GM12872 (cell line): ENCODE measurements around the gene RBM33.

Experiments
- TF ChIP-seq, protein P1 (sequence below): IDR thresholded peaks from 3 replicates; pipeline ENCODE4 v1.5.1; 2011; ENCODE audit warnings: low read depth, mild to moderate bottlenecking, low read length, moderate library complexity; ENCODE audit not compliant: insufficient read depth

Gene RBM33

DNA sequence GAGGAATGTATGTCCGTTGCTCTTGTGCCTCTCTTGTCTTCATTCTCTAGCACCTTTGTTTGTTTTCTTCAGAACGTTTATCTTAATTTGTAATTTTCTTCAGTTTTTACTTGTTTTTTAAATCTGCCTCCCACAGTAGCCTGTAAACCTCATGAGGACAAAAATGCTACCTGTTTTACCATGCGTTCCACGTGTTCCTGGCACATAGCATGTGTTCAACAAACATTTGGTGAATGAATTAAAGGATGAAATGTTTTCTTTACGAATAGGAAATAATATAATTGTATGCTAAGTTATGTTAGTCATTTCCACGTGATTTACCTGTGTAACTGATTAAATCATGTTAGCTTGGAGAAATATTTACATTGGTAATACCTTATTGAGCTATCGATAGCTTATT is 2.2 kb downstream of the RBM33 start:
- TF ChIP-seq, protein P1, sequence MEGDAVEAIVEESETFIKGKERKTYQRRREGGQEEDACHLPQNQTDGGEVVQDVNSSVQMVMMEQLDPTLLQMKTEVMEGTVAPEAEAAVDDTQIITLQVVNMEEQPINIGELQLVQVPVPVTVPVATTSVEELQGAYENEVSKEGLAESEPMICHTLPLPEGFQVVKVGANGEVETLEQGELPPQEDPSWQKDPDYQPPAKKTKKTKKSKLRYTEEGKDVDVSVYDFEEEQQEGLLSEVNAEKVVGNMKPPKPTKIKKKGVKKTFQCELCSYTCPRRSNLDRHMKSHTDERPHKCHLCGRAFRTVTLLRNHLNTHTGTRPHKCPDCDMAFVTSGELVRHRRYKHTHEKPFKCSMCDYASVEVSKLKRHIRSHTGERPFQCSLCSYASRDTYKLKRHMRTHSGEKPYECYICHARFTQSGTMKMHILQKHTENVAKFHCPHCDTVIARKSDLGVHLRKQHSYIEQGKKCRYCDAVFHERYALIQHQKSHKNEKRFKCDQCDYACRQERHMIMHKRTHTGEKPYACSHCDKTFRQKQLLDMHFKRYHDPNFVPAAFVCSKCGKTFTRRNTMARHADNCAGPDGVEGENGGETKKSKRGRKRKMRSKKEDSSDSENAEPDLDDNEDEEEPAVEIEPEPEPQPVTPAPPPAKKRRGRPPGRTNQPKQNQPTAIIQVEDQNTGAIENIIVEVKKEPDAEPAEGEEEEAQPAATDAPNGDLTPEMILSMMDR, result no peak

DNA sequence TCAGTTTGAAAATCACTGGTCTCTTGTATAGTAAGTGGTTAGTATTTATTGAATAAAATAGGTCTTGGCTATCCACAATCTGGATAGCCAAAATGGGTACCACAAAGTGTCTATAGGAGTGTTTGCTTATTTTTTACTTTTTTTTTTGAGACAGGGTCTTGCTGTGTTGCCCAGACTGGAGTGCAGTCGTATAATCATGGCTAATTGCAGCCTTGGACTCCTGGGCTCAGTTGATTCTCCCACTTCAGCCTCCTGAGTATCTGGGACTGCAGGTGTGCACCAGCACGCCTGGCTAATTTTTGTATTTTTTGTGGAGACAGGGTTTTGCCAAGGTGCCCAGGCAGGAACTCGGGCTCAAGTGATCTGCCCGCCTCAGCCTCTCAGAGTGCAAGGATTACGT is 2.8 kb downstream of the RBM33 start:
- TF ChIP-seq, protein P1, result no peak

DNA sequence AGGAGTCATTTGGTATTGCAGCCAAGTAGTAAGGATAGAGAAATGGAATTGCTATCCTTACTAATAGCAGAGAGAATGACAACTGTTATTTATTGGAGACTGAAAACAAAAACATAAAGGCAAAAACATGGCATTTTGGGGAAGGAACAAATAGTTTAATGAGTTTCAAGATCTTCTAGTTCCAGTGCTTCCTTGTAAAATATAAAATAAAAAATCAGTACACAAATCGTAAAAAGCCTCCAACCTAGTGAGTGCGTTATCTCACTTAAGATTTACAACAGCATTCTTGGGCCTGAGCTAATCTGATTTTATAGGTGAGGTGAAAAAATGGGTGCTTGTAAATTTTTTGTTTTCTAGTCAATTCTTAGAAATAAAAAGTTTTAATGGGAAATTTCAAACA is 3.3 kb downstream of the RBM33 start:
- TF ChIP-seq, protein P1, result no peak

DNA sequence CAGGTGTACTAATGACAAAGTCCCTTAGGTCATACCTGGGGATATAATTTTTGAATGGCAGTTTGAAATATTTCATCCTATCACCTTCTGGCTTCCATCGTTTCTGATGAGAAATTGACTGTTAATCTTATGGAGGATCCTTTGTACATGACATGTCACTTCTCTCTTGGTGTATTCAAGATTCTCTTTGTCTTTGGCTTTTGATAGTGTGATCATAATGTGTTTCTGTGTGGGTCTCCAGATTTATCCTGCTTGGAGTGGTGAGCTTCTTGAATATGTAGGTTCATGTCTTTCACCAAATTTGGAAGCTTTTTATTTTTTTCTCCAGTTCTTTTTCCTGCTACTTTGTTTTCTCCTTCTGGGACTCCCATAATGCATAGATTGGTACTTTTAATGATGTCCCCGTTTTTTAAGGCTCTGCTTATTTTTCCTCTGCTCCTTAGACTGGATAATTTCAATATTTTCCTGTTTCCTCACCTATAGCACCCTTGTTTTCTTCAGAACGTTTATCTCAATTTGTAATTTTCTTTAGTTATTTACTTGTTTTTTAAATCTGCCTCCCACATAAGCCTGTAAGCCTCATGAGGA is 4.4 kb downstream of the RBM33 start:
- TF ChIP-seq, protein P1, result no peak

DNA sequence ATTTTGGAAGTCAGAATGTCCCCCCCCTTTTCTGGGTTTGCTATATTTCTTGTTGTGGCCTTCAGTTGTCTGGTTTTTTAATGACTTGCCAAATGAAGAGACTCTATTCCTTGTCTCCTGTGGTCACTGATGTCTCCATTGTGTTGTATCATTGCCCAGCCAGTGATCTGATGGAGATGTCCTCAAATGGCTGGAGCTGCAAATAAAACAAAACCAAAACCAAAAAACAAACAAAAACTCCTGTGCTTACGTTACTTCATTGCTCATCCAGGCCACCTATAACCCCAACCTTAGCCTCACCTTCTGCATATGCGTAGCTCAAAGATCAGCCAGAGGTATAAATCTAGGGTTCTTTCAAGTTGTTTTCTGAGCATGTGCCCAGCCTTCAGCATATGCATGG is 5.1 kb downstream of the RBM33 start:
- TF ChIP-seq, protein P1, result no peak

DNA sequence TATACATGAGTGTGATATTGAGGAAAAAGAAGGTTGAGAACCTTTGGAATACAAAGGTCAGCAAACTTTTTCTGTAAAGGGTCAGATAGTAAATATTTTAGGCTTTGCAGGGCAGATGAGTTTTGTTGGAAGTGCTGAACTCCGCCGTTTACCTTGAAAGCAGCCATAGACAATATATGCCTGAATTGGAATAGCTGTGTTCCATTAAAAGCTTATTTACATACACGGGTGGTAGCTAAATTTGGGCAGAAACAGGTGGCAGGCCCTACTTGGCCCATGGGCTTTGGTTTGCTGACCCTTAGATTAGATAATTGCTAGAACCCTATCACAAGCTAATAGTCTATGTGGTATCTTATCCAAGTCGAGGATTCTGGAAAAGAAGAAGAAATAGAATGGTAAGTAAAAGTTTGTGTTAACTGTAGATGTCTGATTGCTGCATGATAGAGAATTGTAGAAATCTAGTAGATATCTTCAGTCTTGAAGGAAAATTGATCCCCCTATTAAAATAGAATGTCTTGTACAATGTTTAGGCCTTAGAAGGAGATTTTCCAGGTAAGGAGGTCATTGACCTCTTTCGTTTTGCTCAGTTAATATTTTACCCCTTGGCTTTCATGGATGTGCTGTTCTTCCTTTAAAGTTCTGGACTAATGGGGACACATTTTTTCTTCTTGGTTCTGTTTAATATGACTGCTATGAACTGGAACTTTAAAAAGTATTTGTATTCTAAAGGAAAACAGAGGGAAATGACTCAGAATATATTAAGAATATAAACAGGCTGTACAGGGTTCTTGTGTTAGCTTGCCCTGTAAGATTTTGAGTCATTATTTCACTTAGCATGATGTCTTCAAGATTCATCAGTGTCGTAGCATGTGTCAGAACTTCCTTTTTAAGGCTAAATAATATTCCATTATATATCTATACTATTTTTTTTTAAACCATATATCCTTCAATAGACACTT is 8.0 kb downstream of the RBM33 start:
- TF ChIP-seq, protein P1, result no peak

DNA sequence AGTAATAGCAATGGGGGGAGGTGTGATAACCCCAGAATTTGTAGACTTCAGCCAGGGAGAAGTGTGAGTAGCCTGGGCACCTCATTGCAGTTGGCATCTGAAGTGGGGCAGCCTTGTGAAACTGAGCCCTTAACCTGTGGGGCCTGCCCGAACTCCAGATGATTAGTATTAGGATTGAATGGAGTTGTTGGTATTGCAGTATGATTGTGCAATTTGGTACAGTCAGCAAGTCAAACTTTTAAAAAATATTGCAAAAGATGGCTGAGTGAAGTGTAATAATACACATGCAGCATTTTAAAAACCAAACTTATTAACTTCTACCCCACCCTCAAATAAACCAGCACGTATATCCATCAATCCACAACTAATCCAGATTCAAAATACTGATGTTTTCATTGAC is 9.3 kb downstream of the RBM33 start:
- TF ChIP-seq, protein P1, result no peak
